Measurements from ENCODE around the gene MCM7. TPM values are rescaled to one million over a fixed set of nuclear protein-coding genes. Genes with fewer than 3 reads are reported as not detected.
A peak's percentile ranks its signal among the peaks of the same experiment; 100 is the strongest.

The MCM7 gene
- total RNA-seq, 1 donor from 2014 or later = 196 TPM

DNA sequence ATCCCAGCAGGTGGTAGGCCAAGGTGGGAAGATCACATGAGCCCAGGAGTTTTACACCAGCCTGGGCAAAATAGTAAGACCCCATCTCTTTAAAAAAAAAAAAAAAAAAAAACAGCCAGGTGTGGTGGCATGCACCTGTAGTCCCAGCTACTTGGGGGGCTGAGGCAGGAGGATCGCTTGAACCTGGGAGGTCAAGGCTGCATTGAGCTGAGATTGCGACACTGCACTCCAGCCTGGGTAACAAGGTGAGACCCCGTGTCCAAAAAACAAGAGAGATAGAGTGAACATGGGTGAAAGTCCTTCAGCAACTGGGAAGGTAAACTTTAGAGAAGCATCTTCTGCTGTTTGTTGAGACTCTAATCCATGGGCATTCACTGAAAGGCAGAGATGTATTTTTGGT lies 41.3 kb upstream of the MCM7 start:
- peaks cover 2% of the 10 kb centered on the region for H3K27me3 Mint-ChIP-seq (ENCODE audit: unreplicated experiment)
- H3K36me3 Mint-ChIP-seq (ENCODE audit: unreplicated experiment) = no peaks in the 10 kb centered on the region
- TF ChIP-seq, protein P1, sequence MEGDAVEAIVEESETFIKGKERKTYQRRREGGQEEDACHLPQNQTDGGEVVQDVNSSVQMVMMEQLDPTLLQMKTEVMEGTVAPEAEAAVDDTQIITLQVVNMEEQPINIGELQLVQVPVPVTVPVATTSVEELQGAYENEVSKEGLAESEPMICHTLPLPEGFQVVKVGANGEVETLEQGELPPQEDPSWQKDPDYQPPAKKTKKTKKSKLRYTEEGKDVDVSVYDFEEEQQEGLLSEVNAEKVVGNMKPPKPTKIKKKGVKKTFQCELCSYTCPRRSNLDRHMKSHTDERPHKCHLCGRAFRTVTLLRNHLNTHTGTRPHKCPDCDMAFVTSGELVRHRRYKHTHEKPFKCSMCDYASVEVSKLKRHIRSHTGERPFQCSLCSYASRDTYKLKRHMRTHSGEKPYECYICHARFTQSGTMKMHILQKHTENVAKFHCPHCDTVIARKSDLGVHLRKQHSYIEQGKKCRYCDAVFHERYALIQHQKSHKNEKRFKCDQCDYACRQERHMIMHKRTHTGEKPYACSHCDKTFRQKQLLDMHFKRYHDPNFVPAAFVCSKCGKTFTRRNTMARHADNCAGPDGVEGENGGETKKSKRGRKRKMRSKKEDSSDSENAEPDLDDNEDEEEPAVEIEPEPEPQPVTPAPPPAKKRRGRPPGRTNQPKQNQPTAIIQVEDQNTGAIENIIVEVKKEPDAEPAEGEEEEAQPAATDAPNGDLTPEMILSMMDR (IDR thresholded peaks at IDR 0.05; ENCODE audit: partially characterized antibody, unreplicated experiment) = no peak
- no peaks in the 10 kb centered on the region for H3K9me3 Mint-ChIP-seq (ENCODE audit: unreplicated experiment)
- no peak overlapping the region for H3K27ac Mint-ChIP-seq (ENCODE audit: unreplicated experiment)
- no peak overlapping the region for H3K4me3 Mint-ChIP-seq (ENCODE audit: unreplicated experiment)
- H3K4me1 Mint-ChIP-seq (ENCODE audit: low read depth, unreplicated experiment) = no peaks in the 10 kb centered on the region
- DNase-seq = no peak

- Mint-ChIP-seq H3K9me3 (ENCODE audit: unreplicated experiment) (no peaks in the 10 kb centered on the region), H3K4me1 (ENCODE audit: low read depth, unreplicated experiment) (no peaks in the 10 kb centered on the region), H3K36me3 (ENCODE audit: unreplicated experiment) (no peaks in the 10 kb centered on the region), H3K27ac (ENCODE audit: unreplicated experiment) (no peak overlapping the region), H3K4me3 (ENCODE audit: unreplicated experiment) (no peak overlapping the region), H3K27me3 (ENCODE audit: unreplicated experiment) (peaks cover 2% of the 10 kb centered on the region)
- TF ChIP-seq, protein P1 (IDR thresholded peaks at IDR 0.05; ENCODE audit: partially characterized antibody, unreplicated experiment) = no peak
- DNase-seq = no peak
These were observed 40.4 kb upstream of the MCM7 start for GRCh38 chr7:100141555-100141949.

GRCh38 chr7:100137851-100138760 lies 36.9 kb upstream of the MCM7 start:
- Mint-ChIP-seq H3K4me3 (ENCODE audit: unreplicated experiment) (no peak overlapping the region), H3K27ac (ENCODE audit: unreplicated experiment) (no peak overlapping the region)

DNA sequence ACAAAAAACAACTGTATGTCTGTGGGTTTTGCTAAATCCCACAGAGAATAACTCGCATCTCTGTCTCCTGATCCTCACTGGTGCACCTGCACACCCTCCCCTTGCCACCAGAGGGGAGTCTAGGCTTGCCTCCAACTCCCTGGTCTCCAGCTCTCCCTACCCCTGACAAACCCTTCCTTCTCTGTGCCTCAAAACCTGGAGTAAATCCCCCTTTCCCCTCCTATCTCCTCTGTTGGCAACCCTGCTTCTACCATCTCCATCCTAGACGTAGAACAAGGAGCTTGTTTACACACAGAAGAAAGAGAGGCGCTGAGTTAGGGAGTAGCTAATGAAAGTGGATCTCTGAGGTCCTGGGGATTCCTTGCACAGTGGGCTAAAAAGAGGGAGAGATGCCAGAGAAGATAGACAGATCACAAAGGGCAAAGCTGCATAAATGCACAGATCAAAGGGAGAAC lies 31.5 kb upstream of the MCM7 start:
- Mint-ChIP-seq H3K27me3 (ENCODE audit: unreplicated experiment) (peaks cover 3% of the 10 kb centered on the region), H3K36me3 (ENCODE audit: unreplicated experiment) (no peaks in the 10 kb centered on the region), H3K4me1 (ENCODE audit: low read depth, unreplicated experiment) (peaks cover 3% of the 10 kb centered on the region), H3K27ac (ENCODE audit: unreplicated experiment) (no peak overlapping the region), H3K4me3 (ENCODE audit: unreplicated experiment) (no peak overlapping the region), H3K9me3 (ENCODE audit: unreplicated experiment) (peaks cover 2% of the 10 kb centered on the region)
- TF ChIP-seq, protein P1 (IDR thresholded peaks at IDR 0.05; ENCODE audit: partially characterized antibody, unreplicated experiment) = peak; percentile 76
- peak; percentile 77 for DNase-seq

More at GRCh38 chr7:100137851-100138760, 36.9 kb upstream of the MCM7 start:
- Mint-ChIP-seq H3K4me1 (ENCODE audit: low read depth, unreplicated experiment) (no peaks in the 10 kb centered on the region), H3K27me3 (ENCODE audit: unreplicated experiment) (peaks cover 3% of the 10 kb centered on the region), H3K36me3 (ENCODE audit: unreplicated experiment) (no peaks in the 10 kb centered on the region), H3K9me3 (ENCODE audit: unreplicated experiment) (no peaks in the 10 kb centered on the region)
- DNase-seq = no peak
- TF ChIP-seq, protein P1 (IDR thresholded peaks at IDR 0.05; ENCODE audit: partially characterized antibody, unreplicated experiment) = no peak

GRCh38 chr7:100132126-100132525 lies 30.9 kb upstream of the MCM7 start:
- Mint-ChIP-seq H3K4me3 (ENCODE audit: unreplicated experiment) (no peak overlapping the region), H3K36me3 (ENCODE audit: unreplicated experiment) (no peaks in the 10 kb centered on the region), H3K27ac (ENCODE audit: unreplicated experiment) (no peak overlapping the region), H3K27me3 (ENCODE audit: unreplicated experiment) (peaks cover 3% of the 10 kb centered on the region), H3K4me1 (ENCODE audit: low read depth, unreplicated experiment) (peaks cover 3% of the 10 kb centered on the region), H3K9me3 (ENCODE audit: unreplicated experiment) (peaks cover 2% of the 10 kb centered on the region)
- TF ChIP-seq, protein P1 (IDR thresholded peaks at IDR 0.05; ENCODE audit: partially characterized antibody, unreplicated experiment) = no peak
- no peak for DNase-seq
